Measurements from ENCODE around the gene VPS18.

Gene VPS18

GRCh38 chr15:40925495-40925862 is 31.2 kb downstream of the VPS18 start:
- no peak for DNase-seq

- DNase-seq, result no peak
Observed at GRCh38 chr15:40925863-40926658, 31.8 kb downstream of the VPS18 start.

- DNase-seq, result no peak
Observed at GRCh38 chr15:40926659-40927494, 32.6 kb downstream of the VPS18 start.

- DNase-seq, result no peak
Observed at GRCh38 chr15:40927495-40927872, 33.2 kb downstream of the VPS18 start.

- no peak for DNase-seq
Observed at GRCh38 chr15:40927873-40928806, 33.9 kb downstream of the VPS18 start.

GRCh38 chr15:40928821-40929659 is 34.8 kb downstream of the VPS18 start, which contains the start of gene DLL4:
Gene DLL4 (plus strand): TSS chr15:40929340. CDS start chr15:40929669, 329 bp downstream.
- peak; percentile 80 for DNase-seq

- peak; percentile 75 for DNase-seq
Observed at GRCh38 chr15:40929660-40930429, 35.6 kb downstream of the VPS18 start.

- peak; percentile 62 for DNase-seq
Observed at GRCh38 chr15:40930430-40931299, 36.4 kb downstream of the VPS18 start.

GRCh38 chr15:40931300-40932142 is 37.3 kb downstream of the VPS18 start:
- DNase-seq, result no peak

GRCh38 chr15:40932156-40932555 is 37.9 kb downstream of the VPS18 start:
- DNase-seq, result no peak

GRCh38 chr15:40932649-40933516 is 38.6 kb downstream of the VPS18 start:
- DNase-seq, result no peak

- DNase-seq, result no peak
Observed at GRCh38 chr15:40933517-40933902, 39.3 kb downstream of the VPS18 start.

GRCh38 chr15:40934457-40934856 is 40.2 kb downstream of the VPS18 start:
- DNase-seq, result no peak

GRCh38 chr15:40936234-40936708 is 42.0 kb downstream of the VPS18 start:
- no peak for DNase-seq

GRCh38 chr15:40936709-40937666 is 42.7 kb downstream of the VPS18 start:
- no peak for DNase-seq

- DNase-seq, result no peak
Observed at GRCh38 chr15:40937762-40938535, 43.7 kb downstream of the VPS18 start.

Measured in left hindlimb (tissue), 1 donor.